H1 (cell line): Measurements from ENCODE around the gene CNOT6.
A peak's percentile ranks its signal among the peaks of the same experiment; 100 is the strongest.
"Not testable (repeated sequence)": the region's sequence is repeated elsewhere in the genome, so short reads cannot be mapped to it uniquely, and the experiment has no call there.

ENCODE experiments used
- BACH1 ChIP-seq: IDR thresholded peaks from 2 replicates; pipeline ENCODE4 v1.6.1; 2012; ENCODE audit warnings: low read length, improper control_type of control experiment
- CHD1 ChIP-seq: IDR thresholded peaks from 2 replicates; pipeline ENCODE4 v1.6.1; 2012; ENCODE audit warnings: low read depth, low read length, improper control_type of control experiment
- EZH2 ChIP-seq: fragments of 200-600 bp; sonication (generic); IDR thresholded peaks from 2 replicates; pipeline ENCODE4 v1.7.1; 2012; ENCODE audit warnings: low read depth, mild to moderate bottlenecking, moderate library complexity, low read length, inconsistent platforms; ENCODE audit not compliant: severe bottlenecking
- FOSL1 ChIP-seq: IDR thresholded peaks from 2 replicates; pipeline ENCODE4 v1.6.1; 2011; ENCODE audit warnings: mild to moderate bottlenecking, low read depth, low read length, moderate library complexity; ENCODE audit not compliant: insufficient read depth
- POLR2A ChIP-seq, 2 experiments: IDR thresholded peaks; 1 replicate in 1 of 2; 2 replicates in 1 of 2; pipeline ENCODE4 v1.6.1; 2011; ENCODE audit warnings: low read depth in 2 of 2, low read length in 2 of 2, mild to moderate bottlenecking in 2 of 2; ENCODE audit errors: control extremely low read depth in 1 of 2
- POLR2AphosphoS5 ChIP-seq: IDR thresholded peaks from 2 replicates; pipeline ENCODE4 v1.6.1; 2011; ENCODE audit warnings: low read depth, low read length
- RNF2 ChIP-seq: fragments of 200-900, 300-1000 bp; sonication (generic); IDR thresholded peaks from 2 replicates; pipeline ENCODE4 v1.7.1; 2016; ENCODE audit warnings: borderline replicate concordance, low read depth, mild to moderate bottlenecking, antibody characterized with exemption, low read length; ENCODE audit not compliant: poor library complexity, severe bottlenecking; ENCODE audit errors: missing control alignments
- SIRT6 ChIP-seq: IDR thresholded peaks from one replicate; pipeline ENCODE4 v1.7.1; 2012; ENCODE audit warnings: low read length, inconsistent platforms
- TBP ChIP-seq: IDR thresholded peaks from 2 replicates; pipeline ENCODE4 v1.6.1; 2011; ENCODE audit warnings: low read depth, low read length, improper control_type of control experiment
- TF ChIP-seq, protein P1 (sequence below), 3 experiments: IDR thresholded peaks; 1 replicate in 2 of 3; 2 replicates in 1 of 3; pipeline versions ENCODE4 v1.5.1 to v1.6.1; 2011; ENCODE audit warnings: low read length in 3 of 3, mild to moderate bottlenecking in 3 of 3, inconsistent platforms in 2 of 3, low read depth in 1 of 3, moderate library complexity in 1 of 3; ENCODE audit not compliant: insufficient read depth in 1 of 3; ENCODE audit errors: control extremely low read depth in 1 of 3
- TF ChIP-seq, protein P2 (sequence below): IDR thresholded peaks from 2 replicates; pipeline ENCODE4 v1.6.1; 2012; ENCODE audit warnings: inconsistent platforms

DNA sequence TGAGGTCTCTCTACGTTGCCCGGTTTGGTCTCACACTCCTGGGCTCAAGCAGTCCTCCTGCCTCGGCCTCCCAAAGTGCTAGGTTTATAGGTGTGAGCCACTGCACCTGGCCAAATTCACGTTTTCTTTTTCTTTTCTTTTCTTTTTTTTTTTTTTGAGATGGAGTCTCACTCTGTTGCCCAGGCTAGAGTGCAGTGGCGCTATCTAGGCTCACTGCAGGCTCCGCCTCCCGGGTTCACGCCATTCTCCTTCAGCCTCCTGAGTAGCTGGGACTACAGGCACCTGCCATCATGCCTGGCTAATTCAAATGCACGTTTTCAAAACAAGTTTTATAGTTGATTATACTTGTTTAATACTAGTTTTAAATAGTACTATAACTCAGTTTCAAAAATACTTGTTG, 6.1 kb downstream of the CNOT6 start:
- not testable (repeated sequence) for TF ChIP-seq FOSL1; EZH2; SIRT6; RNF2; BACH1; CHD1; POLR2A (IDR thresholded peaks at IDR 0.05; ENCODE audit: control extremely low read depth in 1 of 2, low read depth in 2 of 2, low read length in 2 of 2); POLR2AphosphoS5; TBP
- TF ChIP-seq, protein P1, sequence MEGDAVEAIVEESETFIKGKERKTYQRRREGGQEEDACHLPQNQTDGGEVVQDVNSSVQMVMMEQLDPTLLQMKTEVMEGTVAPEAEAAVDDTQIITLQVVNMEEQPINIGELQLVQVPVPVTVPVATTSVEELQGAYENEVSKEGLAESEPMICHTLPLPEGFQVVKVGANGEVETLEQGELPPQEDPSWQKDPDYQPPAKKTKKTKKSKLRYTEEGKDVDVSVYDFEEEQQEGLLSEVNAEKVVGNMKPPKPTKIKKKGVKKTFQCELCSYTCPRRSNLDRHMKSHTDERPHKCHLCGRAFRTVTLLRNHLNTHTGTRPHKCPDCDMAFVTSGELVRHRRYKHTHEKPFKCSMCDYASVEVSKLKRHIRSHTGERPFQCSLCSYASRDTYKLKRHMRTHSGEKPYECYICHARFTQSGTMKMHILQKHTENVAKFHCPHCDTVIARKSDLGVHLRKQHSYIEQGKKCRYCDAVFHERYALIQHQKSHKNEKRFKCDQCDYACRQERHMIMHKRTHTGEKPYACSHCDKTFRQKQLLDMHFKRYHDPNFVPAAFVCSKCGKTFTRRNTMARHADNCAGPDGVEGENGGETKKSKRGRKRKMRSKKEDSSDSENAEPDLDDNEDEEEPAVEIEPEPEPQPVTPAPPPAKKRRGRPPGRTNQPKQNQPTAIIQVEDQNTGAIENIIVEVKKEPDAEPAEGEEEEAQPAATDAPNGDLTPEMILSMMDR (IDR thresholded peaks at IDR 0.05; ENCODE audit: control extremely low read depth in 1 of 3, insufficient read depth in 1 of 3, low read depth in 1 of 3, low read length in 3 of 3) = peak in 1 of 3 experiments; percentile 9; a peak in 1 of 4 replicates
- TF ChIP-seq, protein P2, sequence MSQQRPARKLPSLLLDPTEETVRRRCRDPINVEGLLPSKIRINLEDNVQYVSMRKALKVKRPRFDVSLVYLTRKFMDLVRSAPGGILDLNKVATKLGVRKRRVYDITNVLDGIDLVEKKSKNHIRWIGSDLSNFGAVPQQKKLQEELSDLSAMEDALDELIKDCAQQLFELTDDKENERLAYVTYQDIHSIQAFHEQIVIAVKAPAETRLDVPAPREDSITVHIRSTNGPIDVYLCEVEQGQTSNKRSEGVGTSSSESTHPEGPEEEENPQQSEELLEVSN = not testable (repeated sequence)
